H9 (cell line): ENCODE results near the gene RSPO3. TPM values are rescaled to one million over a fixed set of nuclear protein-coding genes. Genes with fewer than 3 reads are reported as not detected.
"Not testable (repeated sequence)": the region's sequence is repeated elsewhere in the genome, so short reads cannot be mapped to it uniquely, and the experiment has no call there.

Source experiments
- DNase-seq: peaks from one replicate; pipeline ENCODE4 v3.0.0-alpha.2; 2017
- H2AFZ ChIP-seq: one replicate; pipeline ENCODE4 v1.6.1; 2013; ENCODE audit warnings: mild to moderate bottlenecking, low read length, control low read depth, moderate library complexity
- H2AK5ac ChIP-seq: 2 replicates; pipeline ENCODE4 v1.6.1; 2013; ENCODE audit warnings: low read length, control low read depth, mixed read lengths; ENCODE audit not compliant: insufficient read length
- H2BK120ac ChIP-seq: one replicate; pipeline ENCODE4 v1.6.1; 2013; ENCODE audit warnings: low read depth, mild to moderate bottlenecking, low read length, control low read depth, inconsistent platforms; ENCODE audit not compliant: poor library complexity, severe bottlenecking
- H2BK12ac ChIP-seq: 2 replicates; pipeline ENCODE4 v1.6.1; 2013; ENCODE audit warnings: low read length, control low read depth, mixed read lengths, low read depth; ENCODE audit not compliant: insufficient read length
- H2BK15ac ChIP-seq: 2 replicates; pipeline ENCODE4 v1.6.1; 2013; ENCODE audit warnings: low read depth, low read length, control low read depth
- H2BK20ac ChIP-seq: one replicate; pipeline ENCODE4 v1.6.1; 2013; ENCODE audit warnings: low read depth, mild to moderate bottlenecking, low read length, control low read depth, inconsistent platforms; ENCODE audit not compliant: poor library complexity, severe bottlenecking
- H2BK5ac ChIP-seq: 2 replicates; pipeline ENCODE4 v1.6.1; 2013; ENCODE audit warnings: low read length, control low read depth, mixed read lengths; ENCODE audit not compliant: insufficient read length
- H3K14ac ChIP-seq: 2 replicates; pipeline ENCODE4 v1.6.1; 2013; ENCODE audit warnings: low read length, control low read depth; ENCODE audit not compliant: insufficient read depth
- H3K18ac ChIP-seq: 2 replicates; pipeline ENCODE4 v1.6.1; 2013; ENCODE audit warnings: low read depth, mild to moderate bottlenecking, mixed read lengths, low read length, control low read depth; ENCODE audit not compliant: insufficient read length
- H3K23ac ChIP-seq: 2 replicates; pipeline ENCODE4 v1.6.1; 2013; ENCODE audit warnings: low read length, control low read depth, mixed read lengths, low read depth; ENCODE audit not compliant: insufficient read length
- H3K23me2 ChIP-seq: 2 replicates; pipeline ENCODE4 v1.6.1; 2013; ENCODE audit warnings: low read depth, mild to moderate bottlenecking, mixed read lengths, low read length, control low read depth; ENCODE audit not compliant: insufficient read length, poor library complexity, severe bottlenecking
- H3K27ac ChIP-seq: 2 replicates; pipeline ENCODE4 v1.5.1; 2013; ENCODE audit warnings: low read length, control low read depth, mixed read lengths, low read depth; ENCODE audit not compliant: insufficient read length
- H3K27me3 ChIP-seq: 2 replicates; pipeline ENCODE4 v1.6.1; 2013; ENCODE audit warnings: low read length, control low read depth, inconsistent platforms; ENCODE audit not compliant: insufficient read depth
- H3K4ac ChIP-seq: 2 replicates; pipeline ENCODE4 v1.6.1; 2013; ENCODE audit warnings: low read depth, mild to moderate bottlenecking, control low read depth, inconsistent platforms, low read length, moderate library complexity
- H3K4me1 ChIP-seq: 2 replicates; pipeline ENCODE4 v1.6.1; 2013; ENCODE audit warnings: low read length, control low read depth, inconsistent platforms; ENCODE audit not compliant: insufficient read depth
- H3K4me2 ChIP-seq: 2 replicates; pipeline ENCODE4 v1.6.1; 2013; ENCODE audit warnings: low read length, control low read depth, mixed read lengths; ENCODE audit not compliant: insufficient read length, insufficient read depth
- H3K56ac ChIP-seq: 2 replicates; pipeline ENCODE4 v1.6.1; 2013; ENCODE audit warnings: low read depth, mild to moderate bottlenecking, mixed read lengths, low read length, control low read depth; ENCODE audit not compliant: insufficient read length
- H3K79me1 ChIP-seq: 2 replicates; pipeline ENCODE4 v1.6.1; 2013; ENCODE audit warnings: low read depth, mild to moderate bottlenecking, moderate library complexity, low read length, control low read depth, inconsistent platforms; ENCODE audit not compliant: insufficient read depth, poor library complexity, severe bottlenecking
- H3K79me2 ChIP-seq: 2 replicates; pipeline ENCODE4 v1.6.1; 2013; ENCODE audit warnings: low read length, control low read depth, inconsistent platforms; ENCODE audit not compliant: insufficient read depth
- H3K9ac ChIP-seq: 2 replicates; pipeline ENCODE4 v1.6.1; 2013; ENCODE audit warnings: low read length, control low read depth, mixed read lengths; ENCODE audit not compliant: insufficient read length; ENCODE audit errors: extremely low read depth
- H3K9me3 ChIP-seq: one replicate; pipeline ENCODE4 v1.6.1; 2013; ENCODE audit warnings: low read depth, low read length, inconsistent platforms; ENCODE audit not compliant: control insufficient read depth
- H3T11ph ChIP-seq: one replicate; pipeline ENCODE4 v1.6.1; 2013; ENCODE audit warnings: mild to moderate bottlenecking, low read length, control low read depth, inconsistent platforms
- H4K20me1 ChIP-seq: one replicate; pipeline ENCODE4 v1.6.1; 2013; ENCODE audit not compliant: control insufficient read depth, insufficient read length, insufficient read depth
- H4K5ac ChIP-seq: 2 replicates; pipeline ENCODE4 v1.6.1; 2013; ENCODE audit warnings: low read depth, mild to moderate bottlenecking, mixed read lengths, low read length, control low read depth; ENCODE audit not compliant: insufficient read length
- H4K8ac ChIP-seq: replicated peaks from 2 replicates; pipeline ENCODE4 v1.6.1; 2013; ENCODE audit warnings: low read length, control low read depth, mixed read lengths, low read depth; ENCODE audit not compliant: insufficient read length
- H4K91ac ChIP-seq: 2 replicates; pipeline ENCODE4 v1.6.1; 2013; ENCODE audit warnings: low read depth, mild to moderate bottlenecking, moderate library complexity, mixed read lengths, low read length, control low read depth; ENCODE audit not compliant: insufficient read length
- H3K27ac Mint-ChIP-seq, 3 experiments: 2 replicates in 2 of 3; 3 replicates in 1 of 3; pipeline ENCODE4 v1.8.0; 2020 to 2021; ENCODE audit warnings: mixed read lengths in 3 of 3, mild to moderate bottlenecking in 1 of 3, moderate library complexity in 1 of 3
- H3K27me3 Mint-ChIP-seq: 2 replicates; pipeline ENCODE4 v1.8.0; 2021; ENCODE audit warnings: low read depth, mild to moderate bottlenecking, moderate library complexity, mixed read lengths
- H3K36me3 Mint-ChIP-seq, 3 experiments: 2 replicates in 2 of 3; 3 replicates in 1 of 3; pipeline ENCODE4 v1.8.0; 2020 to 2021; ENCODE audit warnings: low read depth in 3 of 3, mixed read lengths in 3 of 3; ENCODE audit not compliant: insufficient read depth in 1 of 3
- H3K4me1 Mint-ChIP-seq, 2 experiments: 2 replicates each; pipeline ENCODE4 v1.8.0; 2020; ENCODE audit warnings: mixed read lengths in 2 of 2
- H3K4me3 Mint-ChIP-seq, 2 experiments: 2 replicates in 1 of 2; 3 replicates in 1 of 2; pipeline ENCODE4 v1.8.0; 2020 to 2021; ENCODE audit warnings: mild to moderate bottlenecking in 2 of 2, mixed read lengths in 2 of 2, moderate library complexity in 1 of 2
- H3K9me3 Mint-ChIP-seq, 2 experiments: 2 replicates in 1 of 2; 3 replicates in 1 of 2; pipeline ENCODE4 v1.8.0; 2020; ENCODE audit warnings: mild to moderate bottlenecking in 2 of 2, mixed read lengths in 2 of 2, moderate library complexity in 1 of 2
- WGBS: extraction: QIAGEN DNeasy Blood & Tissue Kit; methylation state at CpG from one replicate; pipeline ENCODE4 v1.1.7; 2013; ENCODE audit warnings: missing lambda C conversion rate, low lambda C conversion rate, mixed read lengths; ENCODE audit not compliant: insufficient read length; ENCODE audit errors: extremely low coverage; 5-methylcytosine and 5-hydroxymethylcytosine counted together
- total RNA-seq: library from RNA; stranded (reverse); gene quantifications from 2 replicates; pipeline ENCODE4 v1.2.1, GENCODE V29; 2021

The RSPO3 gene
- total RNA-seq, 1 experiment from 2014 or later: not detected

DNA sequence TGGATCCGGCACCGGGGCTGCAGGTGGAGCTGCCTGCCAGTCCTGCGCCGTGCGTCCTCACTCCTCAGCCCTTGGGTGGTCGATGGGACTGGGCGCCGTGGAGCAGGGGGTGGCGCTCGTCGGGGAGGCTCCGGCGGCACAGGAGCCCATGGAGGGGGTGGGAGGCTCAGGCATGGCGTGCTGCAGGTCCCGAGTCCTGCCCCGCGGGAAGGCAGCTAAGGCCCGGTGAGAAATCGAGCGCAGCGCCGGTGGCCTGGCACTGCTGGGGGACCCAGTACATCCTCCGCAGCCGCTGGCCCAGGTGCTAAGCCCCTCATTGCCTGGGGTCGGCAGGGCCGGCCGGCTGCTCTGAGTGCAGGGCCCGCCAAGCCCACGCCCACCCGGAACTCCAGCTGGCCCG is 96.1 kb downstream of the RSPO3 start:
- H3K79me1 ChIP-seq, H3K27ac ChIP-seq, H2BK5ac ChIP-seq, H3K9me3 ChIP-seq, H2BK15ac ChIP-seq, H3K9ac ChIP-seq, H3K27ac Mint-ChIP-seq, H3K4me1 ChIP-seq, H2AK5ac ChIP-seq, H3K9me3 Mint-ChIP-seq, H2BK12ac ChIP-seq, H3K4me2 ChIP-seq, H3K14ac ChIP-seq, H4K8ac ChIP-seq, H4K20me1 ChIP-seq, H3K4me1 Mint-ChIP-seq, H3K23ac ChIP-seq, H2BK20ac ChIP-seq, H3K36me3 Mint-ChIP-seq, H2BK120ac ChIP-seq, H3K79me2 ChIP-seq, DNase-seq, H2AFZ ChIP-seq, H3K27me3 Mint-ChIP-seq, H3K4me3 Mint-ChIP-seq, H3K4ac ChIP-seq, H4K91ac ChIP-seq, H3K18ac ChIP-seq, H3T11ph ChIP-seq, H3K23me2 ChIP-seq, H3K56ac ChIP-seq, H3K27me3 ChIP-seq, H4K5ac ChIP-seq: not testable (repeated sequence)
- WGBS: no CpG with 5 or more reads among the region's 31 CpGs
